Iris pigment epithelial cell (primary cell): Measurements from ENCODE around the gene INHBE.
A peak's percentile ranks its signal among the peaks of the same experiment; 100 is the strongest.
"Not testable (repeated sequence)": the region's sequence is repeated elsewhere in the genome, so short reads cannot be mapped to it uniquely, and the experiment has no call there.

Experiments used
- DNase-seq: peaks from one replicate; pipeline ENCODE4 v3.0.0-alpha.2; 2011; ENCODE audit warnings: low read depth

Gene INHBE, protein sequence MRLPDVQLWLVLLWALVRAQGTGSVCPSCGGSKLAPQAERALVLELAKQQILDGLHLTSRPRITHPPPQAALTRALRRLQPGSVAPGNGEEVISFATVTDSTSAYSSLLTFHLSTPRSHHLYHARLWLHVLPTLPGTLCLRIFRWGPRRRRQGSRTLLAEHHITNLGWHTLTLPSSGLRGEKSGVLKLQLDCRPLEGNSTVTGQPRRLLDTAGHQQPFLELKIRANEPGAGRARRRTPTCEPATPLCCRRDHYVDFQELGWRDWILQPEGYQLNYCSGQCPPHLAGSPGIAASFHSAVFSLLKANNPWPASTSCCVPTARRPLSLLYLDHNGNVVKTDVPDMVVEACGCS

DNA sequence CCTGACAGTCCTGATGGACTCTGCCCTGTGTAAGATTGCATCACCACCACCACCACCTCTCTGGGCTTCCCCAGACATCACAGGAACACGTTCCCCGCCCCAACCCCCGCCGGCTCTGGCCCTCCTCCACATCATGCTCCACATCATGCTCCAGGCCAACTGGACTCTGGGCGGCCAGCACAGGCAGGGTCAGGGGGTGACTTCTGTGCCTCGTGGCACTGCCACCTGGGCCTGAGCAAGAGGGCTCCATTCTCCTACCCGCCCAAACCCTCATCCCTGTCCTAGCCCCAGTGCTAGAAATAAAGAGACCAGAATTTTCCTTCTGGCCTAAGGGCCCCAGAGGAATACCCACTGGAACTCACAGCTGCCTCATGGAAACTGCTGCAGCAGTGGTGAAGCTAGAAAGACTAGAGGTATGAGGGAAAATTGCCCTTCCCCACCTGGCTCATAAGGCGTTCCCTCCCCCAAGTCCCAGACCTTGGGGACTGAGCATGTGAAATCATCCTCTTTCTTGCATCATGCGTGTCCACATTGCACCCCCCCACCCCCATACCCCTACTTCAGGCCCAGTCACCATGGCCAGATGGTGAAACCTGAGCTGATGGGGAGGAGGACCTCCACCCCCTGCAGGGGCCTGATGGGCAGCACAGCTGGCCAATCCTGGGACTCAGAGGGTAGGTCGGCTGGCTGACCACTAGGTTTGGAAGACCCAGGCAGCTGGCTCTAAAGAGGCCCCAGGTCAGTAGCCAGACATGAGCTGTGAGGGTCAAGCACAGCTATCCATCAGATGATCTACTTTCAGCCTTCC lies at the start of gene INHBE:
TSS of gene INHBE (plus strand) at position 742 of the 808 bp plus-strand sequence. CDS start 230 bp downstream, outside the sequence.
- DNase-seq, result peak; percentile 85

DNA sequence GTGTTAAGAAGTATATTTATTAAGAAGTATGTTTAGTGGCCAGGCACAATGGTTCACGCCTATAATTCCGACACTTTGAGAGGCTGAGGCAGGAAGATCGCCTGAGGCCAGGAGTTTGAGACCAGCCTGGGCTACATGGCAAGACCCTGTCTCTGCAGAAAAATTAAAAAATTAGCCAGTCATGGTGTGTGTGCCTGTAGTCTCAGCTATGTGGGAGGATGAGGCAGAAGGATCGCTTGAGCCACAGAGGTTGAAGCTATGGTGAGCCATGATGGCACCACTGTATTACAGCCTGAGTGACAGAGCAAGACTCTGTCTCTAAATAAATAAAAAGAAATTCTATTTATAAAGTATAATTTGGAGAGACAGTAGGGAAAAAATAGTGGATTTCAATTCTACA lies 44.6 kb upstream of the INHBE start:
- no peak for DNase-seq

DNA sequence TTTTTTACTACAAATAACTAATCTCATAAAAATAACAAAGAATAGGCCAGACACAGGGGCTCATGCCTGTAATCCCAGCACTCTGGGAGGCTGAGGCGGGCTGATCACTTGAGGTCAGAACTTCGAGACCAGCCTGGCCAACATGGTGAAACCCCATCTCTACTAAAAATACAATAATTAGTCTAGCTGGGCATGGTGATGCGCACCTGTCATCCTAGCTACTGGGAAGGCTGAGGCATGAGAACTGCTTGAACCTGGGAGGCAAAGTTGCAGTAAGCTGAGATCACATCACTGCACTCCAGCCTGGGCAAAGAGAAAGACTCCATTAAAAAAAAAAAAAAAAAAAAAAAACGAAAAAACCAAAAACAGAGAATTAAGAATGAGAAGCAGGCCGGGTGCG lies 40.9 kb upstream of the INHBE start:
- not testable (repeated sequence) for DNase-seq

DNA sequence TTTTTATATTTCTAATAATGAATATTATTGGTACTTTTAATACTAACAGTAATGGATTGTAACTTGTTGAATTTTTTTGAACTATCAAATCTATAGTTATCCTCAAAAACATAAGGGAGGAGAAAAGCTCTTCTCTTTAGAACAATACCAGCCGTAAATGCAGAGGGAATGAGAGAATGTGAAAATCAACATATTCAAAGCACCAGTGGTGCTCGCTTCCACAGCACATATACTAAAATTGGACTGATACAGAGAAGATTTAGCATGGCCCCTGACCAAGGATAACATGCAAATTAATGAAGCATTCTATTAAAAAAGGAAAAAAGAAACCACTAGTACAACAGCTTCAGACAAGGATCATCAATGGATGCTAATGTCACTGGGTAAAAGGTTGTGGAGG lies 40.0 kb upstream of the INHBE start:
- no peak for DNase-seq

DNA sequence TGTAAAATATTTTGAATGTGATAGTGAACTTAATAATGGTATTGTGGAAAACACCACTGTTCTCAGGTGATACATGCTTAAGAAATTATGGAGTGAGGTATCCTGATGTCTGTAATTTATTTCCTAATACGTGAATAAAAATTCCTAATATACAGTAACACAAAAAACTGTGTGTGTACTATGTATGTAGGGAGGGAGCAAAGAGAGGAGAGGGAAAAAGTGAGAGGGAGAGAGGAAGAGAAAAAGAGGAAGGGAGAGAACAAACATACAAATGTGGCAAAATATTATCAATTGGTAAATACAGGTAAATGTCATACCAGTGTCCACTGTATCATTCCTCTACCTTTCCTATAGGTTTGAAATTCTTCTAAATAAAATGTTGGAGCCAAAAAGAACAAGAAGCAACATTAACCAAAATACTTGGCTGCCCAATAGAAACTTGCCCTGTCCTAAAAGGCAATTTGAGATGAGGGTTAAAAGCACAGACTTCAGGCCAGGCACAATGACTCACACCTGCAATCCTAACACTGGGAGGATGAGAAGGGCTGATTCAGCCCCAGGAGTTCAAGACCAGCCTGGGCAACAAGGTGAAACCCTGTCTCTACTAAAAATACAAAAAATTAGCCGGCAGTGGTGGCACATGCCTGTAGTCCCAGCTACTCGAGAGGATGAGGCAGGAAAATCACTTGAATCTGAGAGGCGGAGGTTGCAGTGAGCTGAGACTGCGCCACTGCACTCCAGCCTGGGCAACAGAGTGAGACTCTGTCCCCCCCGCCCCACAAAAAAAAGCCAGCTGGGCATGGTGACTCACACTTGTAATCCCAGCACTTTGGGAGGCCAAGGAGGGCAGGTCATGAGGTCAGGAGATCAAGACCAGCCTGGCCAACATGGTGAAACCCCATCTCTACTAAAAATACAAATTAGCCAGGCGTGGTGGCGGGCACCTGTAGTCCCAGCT lies 38.8 kb upstream of the INHBE start:
- peak; percentile 39 for DNase-seq

DNA sequence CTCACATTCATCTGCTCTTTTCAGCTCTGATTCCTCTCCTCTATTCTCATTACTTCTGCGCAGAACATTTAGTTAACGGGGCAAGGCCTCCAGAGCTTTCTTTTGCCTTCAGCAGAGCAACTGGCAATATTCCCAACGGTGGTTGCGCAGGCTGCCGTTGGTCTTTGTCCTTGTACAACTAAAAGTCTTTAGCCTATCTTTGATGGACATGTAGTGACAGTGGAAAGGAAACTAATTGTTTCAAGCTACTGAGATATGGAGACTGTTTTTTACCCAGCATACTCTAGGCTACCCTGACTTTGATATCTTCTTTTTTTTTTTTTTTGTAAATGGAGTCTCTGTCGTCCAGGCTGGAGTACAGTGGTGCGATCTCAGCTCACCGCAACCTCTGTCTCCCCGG lies 36.9 kb upstream of the INHBE start:
- DNase-seq, result no peak

DNA sequence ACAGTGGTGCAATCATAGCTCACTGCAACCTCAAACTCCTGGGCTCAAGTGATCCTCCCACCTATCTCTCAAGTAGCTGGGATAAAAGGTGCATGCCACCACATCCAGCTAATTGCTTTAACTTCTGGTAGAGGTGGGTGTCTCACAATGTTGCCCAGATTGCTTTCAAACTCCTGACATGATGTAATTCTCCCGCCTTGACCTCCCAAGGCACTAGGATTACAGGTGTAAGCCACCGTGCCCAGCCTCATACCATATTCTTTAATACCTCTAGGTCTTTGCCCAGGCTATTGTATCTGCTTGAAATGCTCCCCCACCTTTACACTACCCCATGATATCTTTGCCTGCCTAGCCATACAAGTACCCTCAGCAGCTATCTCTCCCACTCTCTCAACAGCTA lies 35.6 kb upstream of the INHBE start:
- DNase-seq, result no peak

DNA sequence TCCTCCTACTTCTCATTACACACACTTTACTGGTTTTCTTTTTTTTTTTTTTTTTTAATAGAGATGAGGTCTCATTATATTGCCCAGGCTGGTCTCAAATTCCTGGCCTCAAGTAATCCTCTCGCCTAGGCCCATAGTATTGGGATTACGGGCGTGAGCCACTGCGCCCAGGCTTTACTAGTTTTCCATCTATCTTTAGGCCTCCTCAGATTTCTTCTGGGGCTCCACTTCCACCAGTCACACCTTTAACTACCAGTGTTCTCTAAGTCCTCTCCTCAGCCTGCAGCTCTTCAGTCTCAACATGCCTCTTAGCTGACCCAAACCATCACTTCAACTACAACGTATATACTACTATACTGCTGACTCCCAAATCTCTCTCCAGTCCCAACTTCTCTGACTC lies 34.6 kb upstream of the INHBE start:
- no peak for DNase-seq

DNA sequence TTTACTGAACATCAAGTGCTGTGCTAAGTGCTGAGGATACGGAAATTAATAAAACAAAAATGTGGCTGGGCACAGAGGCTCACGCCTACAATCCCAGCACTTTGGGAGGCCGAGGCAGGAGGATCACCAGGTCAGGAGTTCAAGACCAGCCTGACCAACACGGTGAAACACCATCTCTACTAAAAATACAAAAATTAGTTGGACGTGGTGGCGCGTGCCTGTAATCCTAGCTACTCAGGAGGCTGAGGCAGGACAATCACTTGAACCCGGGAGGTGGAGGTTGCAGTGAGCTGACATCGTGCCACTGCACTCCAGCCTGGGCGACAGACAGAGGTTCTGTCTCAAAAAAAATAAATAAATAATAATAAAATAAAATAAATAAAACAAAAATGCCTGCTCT lies 28.2 kb upstream of the INHBE start:
- not testable (repeated sequence) for DNase-seq

DNA sequence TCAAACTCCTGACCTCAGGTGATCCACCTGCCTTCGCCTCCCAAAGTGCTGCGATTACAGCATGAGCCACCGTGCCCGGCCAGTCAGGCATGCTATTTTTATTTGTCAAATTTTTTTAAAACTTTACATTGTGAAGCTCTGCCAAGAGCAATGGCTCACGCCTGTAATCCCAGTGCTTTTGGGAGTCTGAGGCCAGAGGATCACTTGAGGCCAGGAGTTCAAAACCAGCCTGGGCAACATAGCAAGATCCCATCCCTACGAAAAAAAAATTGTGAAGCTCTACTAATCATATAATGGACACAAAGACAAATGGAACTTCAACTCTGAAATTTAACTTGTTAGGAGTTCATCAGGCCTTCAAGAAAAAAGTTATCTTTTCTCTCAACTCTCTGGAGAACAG lies 26.1 kb upstream of the INHBE start:
- no peak for DNase-seq

DNA sequence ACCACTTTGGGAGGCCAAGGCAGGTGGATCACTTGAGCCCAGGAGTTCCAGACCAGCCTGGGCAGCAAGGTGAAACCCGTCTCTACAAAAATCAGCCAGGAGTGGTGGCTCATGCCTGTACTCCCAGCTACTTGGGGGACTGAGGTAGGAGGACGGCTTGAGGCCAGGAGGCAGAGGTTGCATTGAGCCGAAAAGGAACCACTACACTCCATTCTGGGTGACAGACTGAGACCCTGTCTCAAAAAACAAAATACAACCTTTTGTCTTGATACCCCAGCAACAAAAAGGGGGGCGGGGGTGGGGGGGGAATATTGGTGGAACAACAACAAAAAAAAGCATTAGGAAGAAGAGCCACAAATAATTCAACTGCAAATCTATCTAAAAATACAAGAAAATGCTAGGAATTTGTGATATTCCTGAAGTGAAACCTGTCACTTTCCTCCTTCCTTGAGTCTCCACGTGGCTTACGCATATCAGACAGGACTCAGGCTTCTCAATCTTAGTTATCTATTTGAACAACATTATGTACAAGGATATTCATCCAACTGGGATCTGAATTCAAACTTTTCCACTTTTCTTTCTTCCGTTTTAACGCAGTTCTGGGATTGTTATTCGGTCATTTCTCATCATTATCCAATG lies 25.5 kb upstream of the INHBE start:
- DNase-seq, result peak; percentile 22

DNA sequence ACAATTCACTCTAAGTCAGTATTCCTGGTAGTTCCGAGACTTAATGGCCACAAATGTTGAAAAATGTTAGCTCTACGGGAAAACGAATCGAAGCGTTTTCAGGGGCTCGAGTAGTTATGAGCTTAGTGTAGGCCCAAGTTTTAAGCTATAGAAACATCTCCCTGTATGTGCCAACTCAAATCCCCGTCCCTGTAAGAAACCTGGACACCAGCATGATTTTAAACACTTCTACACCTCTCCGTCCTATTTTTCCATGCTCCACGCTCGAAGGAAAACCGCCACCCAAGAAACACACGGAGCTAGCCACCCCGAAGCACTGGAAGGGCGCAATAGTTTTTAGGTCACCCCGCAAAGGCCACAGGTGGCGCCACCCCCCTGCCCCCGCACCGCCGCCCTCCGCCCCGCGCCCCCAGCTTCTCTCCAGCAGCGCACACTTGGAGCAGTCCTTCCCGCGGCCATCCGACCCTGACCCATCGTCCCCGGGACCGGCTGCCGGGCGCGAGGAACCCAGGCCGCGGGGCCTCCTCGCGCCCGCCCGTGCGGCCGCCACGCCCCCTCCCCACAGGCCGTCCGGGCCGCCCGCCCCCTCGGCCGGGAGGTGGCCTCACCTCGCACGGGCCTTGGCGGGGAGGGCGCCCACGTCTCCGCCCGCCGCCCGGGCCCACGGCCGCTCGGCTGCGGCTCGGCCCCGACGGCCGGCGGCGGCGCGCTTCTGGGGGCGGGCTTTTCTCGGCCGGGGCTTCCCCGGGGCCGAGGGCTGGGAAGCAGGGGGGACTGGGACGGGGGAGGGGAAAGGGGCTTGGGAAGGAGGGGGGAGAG lies 24.8 kb upstream of the INHBE start:
- DNase-seq, result peak; percentile 31

DNA sequence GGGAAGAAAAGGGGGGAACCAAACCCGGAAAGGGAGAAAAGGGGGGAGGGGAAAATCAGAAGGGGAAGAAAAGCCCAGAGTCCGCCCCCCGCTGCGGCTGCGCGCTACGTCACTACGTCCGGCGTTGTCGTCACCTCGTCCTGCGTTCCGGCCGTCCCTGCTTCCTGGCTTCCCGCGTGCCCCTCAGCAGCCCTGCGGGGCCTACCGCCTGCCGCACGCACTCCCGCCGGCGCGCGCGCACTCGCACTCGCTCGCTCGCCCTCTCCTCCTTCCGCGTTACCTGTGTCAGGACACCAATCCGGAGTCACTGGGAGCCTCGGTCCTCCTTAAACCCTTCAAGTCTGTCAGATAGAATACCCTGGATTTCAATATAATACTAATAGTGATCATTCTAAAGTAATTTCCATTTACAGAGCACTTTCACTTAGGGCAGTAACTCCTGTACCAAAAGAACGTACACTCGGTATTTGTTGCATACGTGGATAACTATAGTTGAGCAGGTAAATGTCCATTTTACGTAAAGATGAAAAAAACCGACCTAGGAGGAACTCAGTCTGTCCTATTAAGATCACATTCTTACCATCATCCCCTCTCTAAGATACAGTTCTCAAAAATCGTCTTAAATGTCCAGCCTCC lies 24.1 kb upstream of the INHBE start, which contains the start of gene R3HDM2:
TSS of gene R3HDM2 (minus strand) at position 113 of the 636 bp plus-strand sequence. CDS start 120,615 bp downstream, outside the sequence.
- DNase-seq, result peak; percentile 95

DNA sequence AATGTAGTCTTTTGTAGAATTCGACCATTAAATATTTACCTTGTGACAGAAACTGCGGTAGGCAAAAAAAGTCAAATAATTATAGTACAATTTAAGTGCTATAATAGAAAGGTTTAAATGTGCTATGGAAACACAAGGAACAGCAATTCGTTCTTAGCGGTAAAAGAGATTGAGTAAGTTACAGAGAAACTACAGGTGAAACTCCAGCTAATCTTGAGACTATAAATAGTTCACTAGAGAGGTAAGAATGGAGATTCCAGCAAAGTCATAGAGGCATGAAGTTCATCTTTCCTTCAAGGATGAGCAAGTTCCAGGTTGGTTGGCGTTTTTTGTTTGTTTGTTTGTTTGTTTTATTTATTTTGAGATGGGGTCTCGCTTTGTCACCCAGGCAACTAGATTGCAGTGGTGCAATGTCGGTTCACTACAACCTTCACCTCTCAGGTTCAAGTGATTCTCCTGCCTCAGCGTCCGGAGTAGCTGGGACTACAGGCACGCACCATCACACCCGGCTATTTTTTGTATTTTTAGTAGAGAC lies 23.4 kb upstream of the INHBE start:
- DNase-seq, result no peak

DNA sequence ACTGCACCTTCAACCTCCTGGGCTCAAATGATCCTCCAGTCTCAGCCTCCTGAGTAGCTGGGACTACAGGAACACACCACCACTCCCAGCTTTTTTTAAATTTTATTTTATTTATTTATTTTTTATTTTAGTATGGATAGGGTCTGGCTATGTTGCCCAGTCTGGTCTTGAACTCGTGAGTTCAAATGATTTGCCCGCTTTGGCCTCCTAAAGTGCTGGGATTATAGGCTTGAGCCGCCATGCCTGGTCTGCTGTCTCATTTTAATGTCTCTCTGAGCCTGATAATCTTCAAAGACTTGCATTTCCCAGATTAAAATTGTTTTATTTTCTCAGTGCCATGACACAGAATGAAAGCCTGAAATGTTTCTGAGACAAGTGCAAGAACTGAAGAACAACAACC lies 21.7 kb upstream of the INHBE start:
- no peak for DNase-seq

DNA sequence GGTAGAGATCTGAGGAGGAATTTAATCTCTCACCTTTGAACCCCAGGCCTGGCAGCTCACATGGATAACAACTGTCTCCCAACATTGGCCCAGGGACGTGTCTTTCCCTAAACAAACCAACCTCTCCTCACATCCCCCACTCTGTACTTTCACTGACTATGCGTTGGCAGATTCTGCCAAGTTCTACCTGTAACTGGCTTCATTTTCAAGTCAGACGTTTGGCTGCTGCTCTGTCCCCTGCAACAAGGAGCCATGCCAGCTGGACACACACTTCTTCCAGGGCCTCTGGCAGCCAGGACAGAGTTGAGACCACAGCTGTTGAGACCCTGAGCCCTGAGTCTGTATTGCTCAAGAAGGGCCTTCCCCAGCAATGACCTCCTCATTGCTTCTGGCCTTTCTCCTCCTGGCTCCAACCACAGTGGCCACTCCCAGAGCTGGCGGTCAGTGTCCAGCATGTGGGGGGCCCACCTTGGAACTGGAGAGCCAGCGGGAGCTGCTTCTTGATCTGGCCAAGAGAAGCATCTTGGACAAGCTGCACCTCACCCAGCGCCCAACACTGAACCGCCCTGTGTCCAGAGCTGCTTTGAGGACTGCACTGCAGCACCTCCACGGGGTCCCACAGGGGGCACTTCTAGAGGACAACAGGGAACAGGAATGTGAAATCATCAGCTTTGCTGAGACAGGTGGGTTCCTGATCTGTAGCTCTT lies 20.4 kb upstream of the INHBE start, which contains the start of gene INHBC:
TSS of gene INHBC (plus strand) at position 268 of the 707 bp plus-strand sequence. CDS start at position 371, 103 bp downstream.
- peak; percentile 16 for DNase-seq

DNA sequence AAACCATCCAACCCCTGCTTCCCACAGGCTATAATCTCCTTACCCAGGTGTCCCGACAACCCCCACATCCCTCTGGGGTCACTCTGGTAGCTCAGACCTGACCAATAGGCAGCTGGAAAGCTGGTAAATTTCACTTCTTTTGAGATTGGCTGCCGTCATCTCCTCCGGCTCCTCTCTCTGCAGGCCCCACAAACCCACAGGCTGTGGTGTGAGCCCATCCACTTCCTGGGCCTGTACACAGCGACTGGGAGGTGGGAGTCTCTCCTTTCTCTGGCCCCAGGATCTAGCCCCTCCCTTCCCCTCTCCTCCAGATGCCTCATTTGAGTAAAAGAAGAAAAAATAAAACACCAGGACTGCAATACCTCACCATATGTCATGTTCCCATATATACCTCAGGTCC lies 19.8 kb upstream of the INHBE start:
- no peak for DNase-seq

DNA sequence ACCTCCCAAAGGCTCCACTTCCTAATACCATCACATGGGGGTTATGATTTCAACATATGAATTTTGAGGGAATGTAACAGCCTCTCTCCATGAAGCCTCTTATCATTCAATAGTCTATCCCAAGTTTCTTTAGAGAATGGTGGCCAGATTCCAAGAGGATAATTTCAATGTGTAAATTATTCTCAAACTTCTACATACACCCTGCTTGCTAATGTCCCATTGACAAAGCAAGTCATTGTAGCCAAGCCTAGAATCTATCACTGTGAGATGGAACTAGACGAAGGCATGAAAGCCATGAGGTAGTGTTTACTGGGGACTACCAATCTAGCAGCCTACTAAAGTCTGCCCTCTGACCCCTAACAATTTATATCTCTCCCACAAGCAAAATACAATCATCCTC lies 16.7 kb upstream of the INHBE start:
- no peak for DNase-seq

DNA sequence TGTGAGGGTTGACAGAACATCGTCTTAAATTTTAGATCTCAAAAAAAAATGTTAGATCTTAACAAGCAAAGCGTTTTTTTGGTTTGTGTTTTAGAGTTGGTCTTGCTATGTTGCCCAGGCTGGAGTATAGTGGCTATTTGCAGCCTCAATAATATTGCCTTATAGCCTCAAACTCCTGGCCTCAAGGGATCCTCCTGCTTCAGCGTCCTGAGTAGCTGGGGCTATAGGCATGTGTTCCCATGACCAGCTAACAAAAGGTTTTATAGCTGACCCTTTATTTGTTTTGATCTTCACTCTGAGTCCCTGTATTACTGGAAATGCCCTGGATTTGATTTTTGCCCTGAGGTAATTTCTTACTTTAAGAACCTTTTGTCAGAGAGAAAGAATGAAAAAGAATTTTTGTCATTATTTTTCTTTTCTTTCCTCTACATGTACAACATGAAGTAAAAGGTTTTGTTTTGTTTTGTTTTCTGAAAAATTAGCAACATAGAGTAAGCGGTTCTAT lies 15.3 kb upstream of the INHBE start:
- DNase-seq, result no peak
